ENCODE measurements around the gene SATB1.
"Not testable (repeated sequence)": the region's sequence is repeated elsewhere in the genome, so short reads cannot be mapped to it uniquely, and the experiment has no call there.

SATB1 gene

DNA sequence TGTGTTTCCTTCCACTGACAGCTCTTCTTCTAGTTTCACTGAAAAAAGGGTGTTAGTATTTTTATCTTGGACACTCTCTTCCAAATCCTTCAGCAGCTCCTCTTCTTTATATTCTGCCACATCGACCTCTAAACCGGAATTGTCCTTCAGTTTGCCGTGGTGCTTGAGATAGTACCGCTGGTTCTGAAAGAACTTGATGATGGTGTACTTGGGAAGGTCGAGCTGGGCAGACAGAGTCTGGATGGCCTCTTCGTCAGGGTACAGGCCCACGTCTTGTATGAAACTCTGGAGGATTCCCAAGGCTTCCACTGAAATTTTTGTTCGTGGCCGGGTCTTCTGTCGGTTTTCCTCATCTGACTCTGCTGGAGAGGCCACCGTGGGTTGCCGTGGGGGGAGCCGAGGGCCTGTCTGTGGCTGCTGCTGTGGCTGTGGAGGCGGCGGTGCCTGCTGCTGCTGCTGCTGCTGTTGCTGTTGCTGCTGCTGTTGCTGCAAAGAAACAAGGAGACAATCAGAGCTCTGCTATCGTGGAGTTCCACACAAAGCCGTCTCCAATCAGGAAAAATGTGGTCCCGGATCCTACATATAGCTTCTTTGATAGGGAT lies 75.8 kb downstream of the SATB1 start:
- DNase-seq: no peak

GRCh38 chr3:18346097-18346496 lies 79.0 kb downstream of the SATB1 start:
- DNase-seq: no peak

- no peak for DNase-seq
Observed at GRCh38 chr3:18345015-18345367, 80.1 kb downstream of the SATB1 start.

DNA sequence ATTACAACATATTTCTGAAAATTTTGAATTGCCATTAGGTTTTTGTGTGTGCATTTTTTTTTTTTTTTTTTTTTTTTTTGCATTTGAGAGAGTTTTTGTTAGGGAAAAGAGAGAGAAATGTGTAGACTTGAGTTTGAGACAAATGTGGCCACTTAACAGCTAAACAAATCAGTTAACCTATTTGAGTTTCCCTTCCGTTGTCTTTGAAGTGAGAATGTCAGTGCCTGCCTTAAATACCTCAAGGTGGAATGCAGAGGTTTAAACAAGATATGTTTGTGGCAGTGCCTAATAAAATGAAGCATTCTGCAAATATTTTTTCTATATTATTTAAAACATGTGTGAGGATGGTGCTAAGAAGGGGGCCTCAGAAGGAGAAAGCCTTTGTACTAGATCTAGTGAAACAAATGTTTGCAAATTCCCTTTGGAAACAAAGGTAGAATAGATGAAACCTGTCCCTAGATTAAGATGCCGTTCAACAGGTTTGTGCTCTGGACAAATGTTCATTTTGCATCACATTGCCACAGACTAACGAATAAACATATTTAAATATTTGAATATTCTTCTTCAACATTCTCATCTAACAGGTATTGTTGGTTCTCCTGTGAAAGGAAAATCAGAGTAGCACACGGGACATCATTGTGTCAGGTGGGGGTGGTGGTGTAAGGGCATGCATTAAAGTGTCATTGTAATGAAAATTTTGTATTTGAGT lies 80.7 kb downstream of the SATB1 start:
- DNase-seq: no peak

GRCh38 chr3:18343809-18344208 lies 81.3 kb downstream of the SATB1 start:
- DNase-seq: no peak

DNA sequence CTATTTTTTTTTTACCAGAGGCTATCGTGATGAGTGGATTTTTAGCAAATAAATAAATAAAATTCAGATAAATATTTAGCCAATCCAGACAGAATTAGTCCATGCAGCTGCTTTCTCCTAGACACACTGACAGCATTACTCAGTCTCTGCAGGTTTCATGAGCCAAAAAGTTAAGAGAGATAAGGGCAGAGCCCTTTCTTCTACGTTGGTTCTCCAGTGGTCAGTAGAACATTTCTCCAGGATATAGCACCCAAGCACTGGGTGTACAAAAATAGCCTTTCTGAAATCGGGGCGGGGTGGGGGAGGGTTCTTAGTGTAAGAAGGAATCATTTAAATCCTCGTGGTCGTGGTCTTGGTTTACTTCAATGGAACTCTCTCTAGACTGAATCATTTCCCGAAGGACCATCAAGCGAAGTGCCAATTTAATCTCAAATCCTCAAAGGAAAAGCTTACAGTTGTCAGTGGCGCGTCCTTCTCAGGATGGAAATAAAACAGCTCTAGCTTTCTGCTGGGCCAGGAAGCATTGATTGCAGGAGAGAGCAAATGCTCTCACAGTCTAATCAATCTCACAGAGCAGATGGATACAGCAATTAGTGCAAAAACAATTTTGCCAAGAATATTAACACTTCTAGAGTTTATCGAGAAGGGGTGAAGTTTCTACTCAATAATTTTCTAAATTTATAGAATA lies 86.2 kb downstream of the SATB1 start:
- DNase-seq: no peak

GRCh38 chr3:18337231-18337630 lies 87.9 kb downstream of the SATB1 start:
- no peak for DNase-seq

DNA sequence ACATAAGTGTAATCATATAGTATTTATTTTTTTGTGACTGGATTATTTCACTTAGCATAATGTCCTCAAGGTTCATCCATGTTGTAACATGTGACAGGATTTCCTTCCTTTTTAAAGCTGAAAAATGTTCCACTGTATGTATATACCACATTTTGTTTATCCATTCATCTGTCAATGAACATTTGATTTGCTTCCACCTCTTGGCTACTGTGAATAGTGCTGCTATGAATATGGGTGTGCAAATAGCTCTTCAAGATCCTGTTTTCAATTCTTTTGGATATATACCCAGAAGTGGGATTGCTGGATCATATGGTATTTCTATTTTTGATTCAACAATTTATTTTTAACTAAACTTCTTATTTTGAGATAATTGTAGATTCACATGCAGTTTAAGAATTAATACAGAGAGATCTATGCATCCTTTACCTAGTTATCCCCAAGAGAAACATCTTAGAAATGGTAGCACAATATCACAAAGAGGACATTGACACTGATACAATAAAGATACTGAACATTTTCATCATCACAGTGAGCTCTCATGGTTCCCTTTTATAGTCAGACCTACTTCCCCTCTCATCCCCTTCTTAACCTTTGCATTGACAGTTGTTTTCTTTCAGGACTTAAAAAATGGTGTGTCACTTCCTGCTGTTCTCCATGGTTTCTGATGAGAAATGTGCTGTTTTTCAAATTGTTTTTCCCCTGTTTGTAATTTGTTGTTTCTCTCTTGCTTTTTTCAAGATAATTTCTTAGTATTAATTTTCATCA lies 90.1 kb downstream of the SATB1 start:
- DNase-seq: no peak

DNA sequence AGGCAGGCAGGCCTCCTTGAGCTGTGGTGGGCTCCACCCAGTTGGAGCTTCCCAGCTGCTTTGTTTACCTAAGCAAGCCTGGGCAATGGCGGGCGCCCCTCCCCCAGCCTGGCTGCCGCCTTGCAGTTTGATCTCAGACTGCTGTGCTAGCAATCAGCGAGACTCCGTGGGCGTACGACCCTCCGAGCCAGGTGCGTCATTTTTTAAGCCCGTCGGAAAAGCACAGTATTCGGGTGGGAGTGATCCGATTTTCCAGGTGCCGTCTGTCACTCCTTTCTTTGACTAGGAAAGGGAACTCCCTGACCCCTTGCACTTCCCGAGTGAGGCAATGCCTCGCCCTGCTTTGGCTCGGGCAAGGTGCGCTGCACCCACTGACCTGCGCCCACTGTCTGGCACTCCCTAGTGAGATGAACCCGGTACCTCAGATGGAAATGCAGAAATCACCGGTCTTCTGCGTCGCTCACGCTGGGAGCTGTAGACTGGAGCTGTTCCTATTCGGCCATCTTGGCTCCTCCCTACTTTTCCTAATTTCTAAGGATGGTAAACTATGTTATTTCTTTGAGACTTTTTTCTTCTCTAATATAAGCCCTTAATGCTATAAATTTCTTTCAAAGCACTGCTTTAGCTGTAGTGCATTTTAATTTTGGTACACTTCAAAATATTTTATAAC lies 94.2 kb downstream of the SATB1 start:
- not testable (repeated sequence) for DNase-seq

- no peak for DNase-seq
Observed at GRCh38 chr3:18308096-18308650, 117.0 kb downstream of the SATB1 start.

DNA sequence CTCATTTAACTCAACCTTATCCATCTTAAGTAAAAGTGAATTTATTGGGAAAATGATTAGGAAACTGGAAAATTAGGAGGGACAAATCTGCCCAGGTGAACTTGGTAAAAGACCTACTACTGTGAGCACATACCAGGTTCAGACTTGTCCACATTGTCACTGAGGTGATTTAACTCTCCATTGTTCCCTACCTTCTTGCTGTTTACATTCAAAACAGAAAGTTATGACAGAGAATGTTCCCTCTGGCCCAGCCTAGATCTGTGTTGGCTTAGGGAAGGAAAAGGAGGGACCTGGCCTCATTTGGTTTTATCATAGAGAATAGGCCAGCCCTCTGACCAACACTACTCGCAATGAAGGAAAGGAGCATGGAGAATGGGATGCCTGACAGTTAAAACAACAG lies 117.6 kb downstream of the SATB1 start:
- no peak for DNase-seq

GRCh38 chr3:18302517-18302916 lies 122.6 kb downstream of the SATB1 start:
- no peak for DNase-seq

GRCh38 chr3:18301781-18302180 lies 123.4 kb downstream of the SATB1 start:
- DNase-seq: no peak

DNA sequence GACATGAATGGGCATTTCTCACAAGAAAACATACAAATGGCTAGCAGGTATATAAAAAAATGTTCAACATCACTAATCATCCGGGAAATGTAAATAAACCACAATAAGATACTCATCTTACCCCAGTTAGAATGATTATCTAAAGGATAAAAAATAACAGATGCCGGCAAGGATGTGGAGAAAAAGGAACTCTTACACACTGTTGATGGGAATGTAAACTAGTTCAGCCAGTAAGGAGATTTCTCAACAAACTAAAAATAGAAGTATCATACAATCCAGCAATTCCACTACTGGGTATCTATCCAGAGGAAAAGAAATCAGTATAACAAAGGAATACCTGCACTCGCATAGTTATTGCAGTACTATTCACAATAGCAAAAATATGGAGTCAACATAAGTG lies 124.2 kb downstream of the SATB1 start:
- DNase-seq: no peak

- DNase-seq: no peak
Observed at GRCh38 chr3:18297126-18297525, 128.0 kb downstream of the SATB1 start.
